HUDEP-2 (cell line): Measurements from ENCODE around the gene KEAP1.
A peak's percentile ranks its signal among the peaks of the same experiment; 100 is the strongest.

Source experiments
- DNase-seq, 76 experiments: peaks; one replicate each; lab custom pipeline; 2025; ENCODE audit not compliant: unreplicated experiment in 76 of 76; lab: John Stamatoyannopoulos, UW

Gene KEAP1

DNA sequence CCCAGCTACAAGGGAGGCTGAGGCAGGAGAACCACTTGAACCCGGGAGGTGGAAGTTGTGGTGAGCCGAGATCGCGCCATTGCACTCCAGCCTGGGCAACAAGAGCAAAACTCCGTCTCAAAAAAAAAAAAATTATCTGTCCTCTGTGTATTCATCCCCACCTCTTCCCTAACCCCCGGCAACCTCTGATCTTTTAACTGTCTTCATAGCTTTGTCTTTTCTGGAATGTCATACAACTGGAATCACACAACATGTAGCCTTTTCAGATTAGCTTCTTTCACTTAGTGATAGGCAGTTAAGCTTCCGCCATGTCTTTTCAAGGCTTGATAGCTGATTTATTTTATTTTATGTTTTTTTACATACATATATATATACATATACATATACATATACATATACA, 22.5 kb upstream of the KEAP1 start:
- no peak for DNase-seq

DNA sequence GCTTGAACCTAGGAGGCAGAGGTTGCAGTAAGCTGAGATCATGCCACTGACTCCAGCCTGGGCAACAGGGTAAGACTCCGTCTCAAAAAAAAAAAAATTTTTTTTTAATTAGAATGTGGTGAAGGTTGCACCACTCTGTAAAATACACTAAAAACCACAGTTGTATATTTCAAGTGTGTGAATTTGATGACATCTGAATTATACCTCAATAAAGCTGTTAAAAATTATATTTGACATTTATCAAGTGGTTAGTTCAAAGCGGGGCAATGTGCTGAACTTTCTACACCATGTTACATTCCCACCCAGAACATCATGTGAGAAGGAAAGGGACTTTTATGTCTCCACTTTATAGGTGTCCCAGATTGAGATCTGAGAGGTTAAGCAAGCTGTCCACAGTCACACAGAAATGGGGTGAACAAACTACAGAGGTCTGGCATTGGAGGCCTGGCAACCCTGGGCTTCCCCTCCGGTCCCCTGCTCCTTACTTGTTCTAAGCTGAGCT, 20.0 kb upstream of the KEAP1 start:
- no peak for DNase-seq

DNA sequence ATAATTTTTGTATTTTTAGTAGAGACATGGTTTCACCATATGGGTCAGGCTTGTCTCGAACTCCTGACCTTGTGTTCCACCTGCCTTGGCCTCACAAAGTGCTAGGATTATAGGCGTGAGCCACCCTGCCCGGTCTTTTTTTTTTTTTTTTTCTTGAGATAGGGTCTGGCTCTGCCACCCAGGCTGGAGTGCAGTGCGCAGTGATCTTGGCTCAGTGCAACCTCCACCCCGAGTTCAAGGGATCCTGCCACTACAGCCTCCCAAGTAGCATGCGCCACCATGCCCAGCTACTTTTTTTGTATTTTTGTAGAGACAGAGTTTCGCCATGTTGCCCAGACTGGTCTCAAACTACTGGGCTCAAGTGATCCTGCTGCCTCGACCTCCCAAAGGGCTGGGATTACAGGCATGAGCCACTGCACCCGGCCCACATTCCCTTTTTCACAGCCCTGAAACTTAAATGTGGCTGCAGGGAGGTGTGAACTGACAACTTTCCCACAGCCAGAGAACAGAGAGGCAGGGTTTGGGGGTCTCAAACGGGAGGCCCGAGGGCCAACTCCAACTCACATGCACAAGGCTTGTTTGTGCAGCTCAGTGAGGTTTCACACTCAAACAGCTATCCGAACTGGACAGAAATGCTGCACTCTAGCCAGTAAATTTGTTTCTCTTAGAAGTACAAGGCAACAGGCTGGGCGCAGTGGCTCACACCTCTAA, 18.5 kb upstream of the KEAP1 start:
- DNase-seq, result no peak

DNA sequence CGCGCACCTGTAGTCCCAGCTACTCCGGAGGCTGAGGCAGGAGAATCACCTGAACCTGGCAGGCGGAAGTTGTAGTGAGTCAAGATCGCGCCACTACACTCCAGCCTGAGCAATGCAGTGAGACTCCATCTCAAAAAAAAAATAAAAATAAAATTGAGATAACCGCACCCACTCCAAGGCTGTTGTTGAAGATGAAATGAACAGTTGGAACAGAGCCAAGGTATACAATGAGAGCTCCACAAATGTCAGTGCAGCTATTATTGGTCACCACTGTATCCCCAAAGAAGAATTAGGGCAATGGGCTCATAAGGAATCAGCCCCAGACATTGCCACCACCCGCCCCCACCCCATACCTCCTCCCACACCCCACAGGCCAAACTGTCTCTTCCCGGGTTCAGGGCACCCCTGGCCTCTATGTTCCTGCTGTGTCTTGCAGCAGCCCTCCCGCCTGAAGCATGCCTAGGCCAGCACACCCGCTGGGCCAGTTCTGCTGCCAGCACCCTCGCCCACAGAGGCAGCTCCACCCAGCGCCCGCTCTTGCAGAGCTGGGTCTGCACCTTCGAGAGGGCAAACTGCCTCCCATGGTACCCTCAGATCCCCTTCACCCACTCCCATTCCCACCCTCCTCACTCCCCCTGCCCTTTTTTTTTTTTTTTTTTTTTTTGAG, 17.6 kb upstream of the KEAP1 start:
- no peak for DNase-seq

DNA sequence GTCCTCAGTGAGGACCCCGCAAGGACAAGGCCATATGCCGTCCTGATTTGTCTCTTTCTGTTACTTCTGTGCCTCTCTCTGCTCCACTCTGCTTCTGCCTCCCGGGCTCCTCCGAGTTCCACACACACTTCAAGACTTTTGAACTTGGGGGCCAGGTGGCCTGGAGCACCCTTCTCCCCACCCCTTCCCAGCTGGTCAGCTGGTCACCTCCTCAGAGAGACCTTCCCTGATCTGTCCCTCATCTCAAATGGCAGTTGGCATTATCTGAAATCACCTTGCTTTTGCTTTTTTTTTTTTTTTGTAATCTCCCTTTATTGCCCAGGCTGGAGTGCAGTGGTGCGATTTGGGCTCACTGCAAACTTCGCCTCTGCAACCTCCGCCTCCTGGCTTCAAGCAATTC, 16.3 kb upstream of the KEAP1 start:
- DNase-seq, result no peak

DNA sequence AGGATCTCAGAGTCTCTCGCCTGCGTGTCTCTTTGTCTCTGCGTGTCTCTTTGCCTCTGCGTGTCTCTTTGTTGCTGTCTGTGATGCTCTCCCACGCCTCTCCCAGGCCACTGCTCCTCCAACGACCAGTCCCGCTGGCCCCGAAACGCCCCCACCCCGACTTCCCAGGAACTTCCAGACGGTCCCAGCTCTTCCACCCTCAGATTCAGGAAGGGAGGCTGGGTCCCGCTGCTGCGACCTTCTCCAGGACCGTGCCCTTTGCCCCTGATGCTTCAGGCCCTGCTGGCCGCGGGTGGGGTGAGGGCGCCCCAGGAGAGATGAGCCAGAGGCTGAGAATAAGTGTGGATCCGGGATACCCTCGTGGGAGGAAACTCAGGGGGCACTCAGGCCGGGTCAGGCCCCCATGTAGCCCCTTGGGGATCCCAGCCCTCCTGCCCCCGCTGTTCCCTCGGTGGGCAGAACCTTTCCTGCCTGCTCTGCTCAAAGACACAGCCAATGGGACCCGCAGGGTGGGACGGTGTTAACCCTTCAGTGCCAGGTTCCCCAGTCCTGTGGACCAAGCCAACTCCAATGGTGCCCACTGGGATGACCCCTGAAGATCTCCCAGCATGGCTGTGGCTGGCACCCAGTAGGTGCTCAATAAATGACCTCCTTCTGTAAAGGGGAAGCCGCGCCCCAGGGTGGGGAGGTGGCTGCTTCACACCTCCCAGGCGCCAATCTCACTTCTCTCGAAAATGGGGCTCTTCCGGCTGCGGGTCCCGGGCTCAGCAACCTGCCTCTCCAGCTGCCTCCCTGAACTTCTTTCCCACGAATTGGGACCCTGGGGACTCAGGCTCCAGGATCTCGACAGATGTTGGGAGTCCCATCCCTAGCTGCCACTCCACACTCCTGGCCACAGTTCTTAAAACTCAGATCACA, 15.5 kb upstream of the KEAP1 start:
- no peak for DNase-seq

DNA sequence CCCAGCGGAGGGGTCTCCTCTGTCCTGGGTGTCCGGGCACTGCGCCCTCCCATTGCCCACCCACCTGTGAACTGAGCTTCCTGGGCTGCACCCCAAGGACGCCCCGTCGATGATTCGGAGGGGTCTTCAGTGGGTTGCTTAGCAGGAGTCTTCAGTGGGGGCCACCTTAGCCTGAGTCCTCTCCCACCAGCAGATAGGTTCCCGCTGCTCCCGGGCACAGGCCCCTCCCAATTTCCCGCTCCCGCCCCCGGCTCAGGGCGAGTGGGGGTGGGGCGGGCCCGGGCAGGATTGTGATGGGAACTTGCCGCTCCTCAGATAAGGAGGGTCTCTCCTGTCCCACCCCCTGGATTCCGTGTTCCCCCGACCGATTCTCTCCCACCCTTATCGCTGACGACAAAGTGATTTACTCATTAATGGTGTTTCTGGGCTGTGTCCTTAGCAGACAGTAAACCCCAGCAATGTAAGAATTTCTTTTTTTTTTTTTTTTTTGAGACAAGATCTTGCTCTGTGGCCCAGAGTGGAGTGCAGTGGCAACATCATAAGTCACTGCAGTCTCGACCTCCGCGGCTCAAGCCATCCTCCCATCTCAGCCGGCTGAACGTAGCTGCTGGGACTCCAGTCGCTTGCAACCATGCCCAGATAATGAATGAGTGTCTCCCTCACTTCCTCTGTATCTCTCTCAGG, 14.7 kb upstream of the KEAP1 start:
- DNase-seq, result peak in 13 of 76 experiments; percentile 7 to 34 (median 24)

DNA sequence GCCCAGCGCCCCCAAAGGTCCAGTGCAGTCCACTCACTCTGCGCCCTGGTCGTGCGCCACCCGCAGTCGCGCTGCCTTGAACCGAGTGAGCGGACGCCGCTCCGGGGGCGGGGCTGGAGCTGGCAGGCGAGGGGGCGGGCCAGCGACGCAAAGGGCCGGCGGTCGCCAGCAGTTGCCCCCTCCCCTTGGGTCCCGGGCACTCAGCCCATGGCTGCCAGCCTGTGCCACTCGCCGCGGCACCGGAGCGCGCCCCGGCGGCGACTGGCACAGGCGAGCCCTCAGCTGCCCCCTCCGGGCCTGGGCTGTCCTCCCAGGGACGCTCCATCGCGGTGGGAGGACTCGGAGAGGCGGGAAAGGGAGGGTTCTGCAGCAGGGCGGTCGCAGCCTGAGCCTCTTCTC, 14.2 kb upstream of the KEAP1 start, which contains the start of gene S1PR5:
Gene S1PR5 (minus strand): TSS at position 87 of the 399 bp plus-strand sequence. CDS start 2,436 bp downstream, outside the sequence.
- no peak for DNase-seq

DNA sequence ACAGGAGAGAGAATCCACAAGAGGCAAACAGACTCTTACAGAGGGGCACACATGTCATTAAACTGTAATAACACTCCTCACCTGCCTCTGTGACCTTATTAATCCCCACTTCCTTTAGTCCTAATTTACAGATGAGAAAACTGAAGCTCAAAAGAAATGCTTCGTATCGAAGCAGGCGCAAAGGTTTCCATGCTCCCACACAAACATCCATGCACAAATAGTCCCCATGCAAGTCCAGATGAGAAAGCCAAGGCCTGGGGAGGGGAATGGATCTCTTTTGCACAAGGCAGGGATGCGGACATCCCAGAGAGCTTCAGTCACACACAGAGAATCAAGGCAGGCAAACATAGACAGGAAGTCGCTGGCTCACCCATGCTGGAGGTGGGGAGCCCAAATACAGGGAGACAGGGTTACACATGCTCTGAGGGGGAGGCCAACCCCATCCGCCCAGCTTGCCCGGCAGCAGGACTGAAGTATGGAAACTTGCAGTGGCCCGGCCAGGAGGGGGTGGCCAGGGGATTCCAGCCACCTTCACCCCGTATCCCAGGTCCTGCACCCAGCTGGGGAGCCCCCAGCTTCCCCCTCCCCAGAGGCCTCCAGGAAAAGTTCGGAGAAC, 13.6 kb upstream of the KEAP1 start:
- no peak for DNase-seq

DNA sequence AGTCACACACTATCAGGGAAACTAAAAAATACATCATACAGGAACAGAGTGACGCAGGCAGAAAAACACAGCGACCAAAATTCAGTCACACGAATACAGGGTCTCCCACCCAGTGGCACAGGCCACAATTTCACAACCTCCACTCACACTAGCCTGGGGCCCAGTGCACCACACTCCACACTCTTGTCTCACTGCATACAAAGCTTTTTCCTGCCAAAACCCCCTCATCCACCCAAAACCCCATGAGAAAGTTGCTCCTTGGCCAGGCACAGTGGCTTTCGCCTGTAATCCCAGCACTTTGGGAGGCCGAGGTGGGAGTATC, 12.9 kb upstream of the KEAP1 start:
- no peak for DNase-seq

DNA sequence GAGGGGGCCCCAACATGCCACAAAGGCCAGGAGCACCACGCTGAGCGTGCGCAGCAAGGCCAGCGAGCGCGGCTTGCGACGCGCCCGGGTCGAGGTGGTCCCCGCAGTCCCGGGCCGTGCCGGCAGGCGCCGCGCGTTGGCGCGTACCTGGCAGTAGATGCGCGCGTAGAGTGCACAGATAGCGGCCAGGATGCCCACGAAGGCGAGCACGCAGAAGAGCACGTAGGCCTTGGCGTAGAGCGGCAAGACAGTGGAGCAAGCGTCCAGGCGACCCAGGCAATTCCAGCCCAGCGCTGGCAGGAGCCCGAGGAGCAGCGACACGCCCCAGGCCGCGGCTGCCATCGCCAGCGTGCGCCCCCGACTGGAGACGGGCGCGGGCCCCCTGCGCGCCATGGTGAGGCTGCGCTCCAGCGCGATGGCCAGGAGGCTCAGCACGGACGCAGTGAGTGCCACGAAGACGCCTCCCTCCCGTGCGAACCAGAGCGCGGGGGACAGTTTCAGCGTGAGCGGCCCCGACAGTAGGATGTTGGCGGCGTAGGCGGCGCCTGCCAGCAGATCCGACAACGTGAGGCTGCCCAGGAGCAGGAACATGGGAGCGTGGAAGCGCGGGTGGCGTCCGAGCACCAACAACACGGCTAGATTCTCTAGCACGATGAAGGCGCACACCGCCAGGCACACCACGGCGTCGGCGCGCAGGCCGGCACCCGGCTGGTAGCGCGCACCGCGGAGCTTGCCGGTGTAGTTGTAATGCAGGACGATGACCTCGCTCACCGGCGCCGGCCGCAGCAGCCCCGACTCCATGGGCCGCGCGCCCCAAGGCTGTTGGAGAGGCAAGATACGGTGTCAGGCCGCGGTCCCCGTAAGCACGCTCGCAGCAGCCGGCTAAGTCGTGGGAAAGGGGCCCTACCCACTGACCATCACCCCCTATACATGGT, 11.3 kb upstream of the KEAP1 start:
- DNase-seq, result peak in 1 of 76 experiments; percentile 12

DNA sequence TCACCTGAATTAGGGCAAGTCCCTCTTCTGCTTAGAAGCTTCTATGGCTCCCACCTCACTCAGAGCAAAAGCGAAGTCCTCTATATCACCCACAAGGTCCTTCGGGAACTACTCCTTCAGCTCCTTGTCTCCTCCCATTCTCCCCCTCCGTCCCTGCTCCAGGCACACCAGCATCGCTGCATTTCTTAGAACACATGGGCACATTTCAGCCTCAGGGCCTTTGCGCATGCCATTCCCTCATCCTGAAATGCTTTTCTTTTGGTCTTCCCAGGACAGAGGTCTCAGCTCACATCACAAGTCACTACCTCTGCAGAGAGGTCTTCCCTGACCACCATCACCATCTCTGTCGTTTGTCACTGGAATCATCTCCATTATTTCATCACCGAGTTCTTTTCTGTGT, 10.1 kb upstream of the KEAP1 start:
- DNase-seq, result no peak

DNA sequence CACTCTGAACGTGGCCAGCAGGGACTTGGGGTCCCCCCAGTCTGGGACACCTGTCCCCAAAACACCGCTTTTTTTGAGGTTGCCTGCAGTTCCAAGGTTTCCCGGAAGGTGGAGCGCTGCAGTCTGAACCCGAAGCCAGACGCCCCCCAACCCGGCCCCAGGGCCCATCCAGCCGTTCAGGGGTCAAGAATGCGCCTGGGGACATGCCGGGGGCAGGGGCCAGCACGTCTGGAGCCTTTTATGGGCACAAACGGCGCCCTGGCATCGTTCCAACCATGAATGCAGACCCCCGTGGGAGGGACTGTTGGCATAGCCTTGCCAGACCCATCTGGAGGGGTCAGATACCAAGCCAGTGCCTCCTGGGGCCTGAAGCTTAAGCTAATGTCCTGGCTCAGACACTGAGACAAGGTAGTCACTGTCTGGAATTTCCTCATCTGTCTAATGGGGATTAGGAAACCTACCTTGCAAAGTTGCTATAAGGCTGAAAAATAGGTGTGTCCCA, 7.2 kb upstream of the KEAP1 start:
- peak in 26 of 76 experiments; percentile 10 to 51 (median 29) for DNase-seq

DNA sequence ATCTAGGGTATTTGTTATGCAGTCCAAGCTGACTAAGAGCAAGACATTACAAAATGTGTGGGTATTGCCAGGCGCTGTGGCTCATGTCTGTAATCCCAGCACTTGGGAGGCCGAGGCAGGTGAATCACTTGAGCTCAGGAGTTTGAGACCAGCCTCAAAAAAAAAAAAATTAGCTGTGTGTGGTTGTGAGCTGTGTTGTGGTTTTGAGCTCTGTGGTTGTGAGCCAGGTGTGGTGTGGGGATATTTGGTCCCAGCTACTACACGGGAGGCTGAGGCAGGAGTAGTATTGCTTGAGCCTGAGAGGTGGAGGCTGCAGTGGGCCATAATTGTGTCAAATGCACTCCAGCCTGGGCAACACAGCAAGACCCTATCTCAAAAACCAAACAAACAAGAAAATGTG, 5.6 kb upstream of the KEAP1 start:
- DNase-seq, result no peak

DNA sequence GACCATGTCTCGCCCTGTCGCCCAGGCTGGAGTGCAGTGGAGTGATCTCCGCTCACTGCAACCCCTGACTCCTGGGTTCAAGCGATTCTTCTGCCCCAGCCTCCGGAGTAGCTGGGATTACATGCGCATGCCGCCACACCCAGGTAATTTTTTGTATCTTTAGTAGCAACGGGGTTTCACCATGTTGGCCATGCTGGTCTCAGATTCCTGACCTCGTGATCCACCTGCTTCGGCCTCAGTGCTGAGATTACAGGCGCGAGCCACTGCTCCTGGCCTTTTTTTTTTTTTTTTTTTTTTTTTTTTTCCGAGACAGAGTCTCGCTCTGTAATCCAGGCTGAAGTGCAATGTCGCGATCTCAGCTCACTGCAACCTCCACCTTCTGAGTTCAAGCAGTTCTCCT, 4.9 kb upstream of the KEAP1 start:
- DNase-seq, result no peak

DNA sequence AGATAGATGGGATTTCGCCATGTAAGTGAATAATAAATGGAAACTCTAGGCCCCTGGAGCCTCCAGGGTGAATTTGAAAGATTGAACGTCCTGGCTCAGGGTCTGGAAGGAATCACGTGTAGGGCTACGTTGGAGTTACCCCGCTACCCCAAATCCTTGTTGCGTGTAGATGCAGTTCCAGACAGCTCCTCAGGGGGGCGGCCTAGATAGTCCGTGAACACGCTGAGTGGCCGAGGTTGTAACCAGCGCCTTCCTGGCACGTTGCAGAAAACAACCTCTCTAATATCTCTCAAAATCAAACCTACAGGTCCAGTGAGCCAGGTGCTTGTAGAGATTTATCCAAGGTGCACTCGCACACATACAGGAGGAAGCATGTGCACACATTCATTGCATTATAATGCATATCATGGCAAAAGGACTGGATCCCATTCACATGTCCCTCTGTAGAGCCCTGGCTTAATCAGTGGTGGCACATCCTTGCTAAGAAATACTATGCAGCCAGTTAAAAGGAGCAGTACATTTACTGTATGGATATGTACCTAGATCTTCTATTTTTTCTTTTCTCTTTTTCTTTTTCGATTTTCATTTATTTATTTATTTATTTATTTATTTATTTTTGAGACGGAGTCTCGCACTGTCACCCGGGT, 2.5 kb upstream of the KEAP1 start:
- DNase-seq, result peak in 70 of 76 experiments; percentile 33 to 90 (median 72)

DNA sequence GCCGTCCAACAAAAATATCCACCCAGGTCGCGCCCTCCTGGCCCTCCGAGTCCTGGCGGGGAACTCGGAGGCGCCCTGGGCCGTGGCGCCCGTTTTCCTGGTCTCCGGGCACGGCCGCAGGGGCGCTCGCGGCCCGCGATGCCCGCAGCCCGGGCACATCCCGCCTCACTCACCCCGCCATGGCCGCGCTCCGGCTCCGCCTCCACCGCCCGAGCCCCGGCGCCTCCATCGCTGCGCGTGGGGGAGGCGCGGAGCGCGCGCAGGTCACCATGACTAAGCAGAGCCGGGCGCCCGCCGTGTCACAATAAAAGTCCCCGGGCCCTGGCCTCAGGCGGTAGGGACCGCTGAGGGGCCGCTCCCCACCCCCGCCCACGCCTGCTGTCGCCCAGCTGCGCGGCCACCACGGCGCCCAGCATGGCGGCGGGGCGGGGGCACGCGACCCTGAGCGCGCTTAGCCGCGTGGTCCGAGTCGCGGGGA, 593 bp downstream of the KEAP1 start:
- peak in 74 of 76 experiments; percentile 73 to 99 (median 96) for DNase-seq

DNA sequence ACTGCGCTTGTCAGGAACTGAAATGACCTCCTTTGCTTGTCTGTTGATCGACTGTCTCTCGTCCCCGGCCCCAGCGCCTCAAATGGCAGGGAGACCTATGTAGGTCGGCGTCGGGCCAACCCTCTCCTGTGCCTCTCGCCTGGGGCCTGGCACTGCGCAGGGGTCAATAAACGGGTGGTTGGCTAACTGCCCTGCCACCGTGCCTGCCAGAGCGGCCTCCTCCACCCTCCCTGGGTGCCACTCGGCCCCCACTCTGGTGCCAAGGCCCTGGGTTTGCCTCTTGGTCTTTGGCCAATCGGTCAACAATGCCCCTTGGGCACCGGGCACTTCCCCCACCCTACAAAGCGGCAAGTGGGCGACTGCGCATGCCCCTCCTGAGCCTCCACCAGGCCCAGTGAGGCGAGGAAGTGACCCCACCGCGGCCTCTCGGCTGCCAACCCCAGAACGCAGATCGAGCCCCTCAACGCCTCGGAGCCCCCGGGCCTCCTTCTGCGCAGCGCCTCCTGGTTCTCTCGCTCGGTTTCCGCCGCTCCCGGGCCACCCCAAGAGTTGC, 1.1 kb downstream of the KEAP1 start:
- peak in 66 of 76 experiments; percentile 24 to 94 (median 65) for DNase-seq
